ENCODE measurements around the gene AGAP1. TPM values are rescaled to one million over a fixed set of nuclear protein-coding genes. Genes with fewer than 3 reads are reported as not detected.

The AGAP1 gene
- total and polyA plus RNA-seq, 11 donors, result 5.9 to 21.6 (median 18.9) TPM

DNA sequence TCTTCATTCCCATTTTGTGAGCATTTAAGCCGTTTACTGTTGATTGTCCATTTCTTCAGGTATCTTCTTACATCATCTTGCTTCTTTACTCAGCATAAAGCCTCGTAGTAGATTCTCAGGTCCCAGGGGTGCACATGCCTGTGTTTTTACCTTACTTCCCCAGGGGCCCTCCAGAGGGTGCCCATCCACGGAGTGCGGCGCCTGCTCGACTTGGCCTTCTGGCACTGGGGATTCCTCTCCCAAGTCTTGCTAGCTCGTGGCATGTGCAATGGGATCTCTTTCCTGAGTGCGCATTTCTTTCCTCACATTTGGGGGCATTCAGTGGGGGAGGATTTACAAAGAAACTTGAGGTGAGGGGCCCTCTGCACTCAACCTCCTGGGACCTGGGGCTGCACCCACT, 148.1 kb downstream of the AGAP1 start:
- H3K9me3 ChIP-seq, result no peaks in the 10 kb centered on the region
- DNase-seq (no peak), ATAC-seq (no peak)
- peaks cover 7 to 68% (median 39%) of the 10 kb centered on the region in 12 donors for H3K4me1 ChIP-seq
- no peak overlapping the region for H3K4me3 ChIP-seq
- no peaks in the 10 kb centered on the region for H3K27me3 ChIP-seq
- TF ChIP-seq, protein P1, sequence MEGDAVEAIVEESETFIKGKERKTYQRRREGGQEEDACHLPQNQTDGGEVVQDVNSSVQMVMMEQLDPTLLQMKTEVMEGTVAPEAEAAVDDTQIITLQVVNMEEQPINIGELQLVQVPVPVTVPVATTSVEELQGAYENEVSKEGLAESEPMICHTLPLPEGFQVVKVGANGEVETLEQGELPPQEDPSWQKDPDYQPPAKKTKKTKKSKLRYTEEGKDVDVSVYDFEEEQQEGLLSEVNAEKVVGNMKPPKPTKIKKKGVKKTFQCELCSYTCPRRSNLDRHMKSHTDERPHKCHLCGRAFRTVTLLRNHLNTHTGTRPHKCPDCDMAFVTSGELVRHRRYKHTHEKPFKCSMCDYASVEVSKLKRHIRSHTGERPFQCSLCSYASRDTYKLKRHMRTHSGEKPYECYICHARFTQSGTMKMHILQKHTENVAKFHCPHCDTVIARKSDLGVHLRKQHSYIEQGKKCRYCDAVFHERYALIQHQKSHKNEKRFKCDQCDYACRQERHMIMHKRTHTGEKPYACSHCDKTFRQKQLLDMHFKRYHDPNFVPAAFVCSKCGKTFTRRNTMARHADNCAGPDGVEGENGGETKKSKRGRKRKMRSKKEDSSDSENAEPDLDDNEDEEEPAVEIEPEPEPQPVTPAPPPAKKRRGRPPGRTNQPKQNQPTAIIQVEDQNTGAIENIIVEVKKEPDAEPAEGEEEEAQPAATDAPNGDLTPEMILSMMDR (IDR thresholded peaks at IDR 0.05), result no peak
- no peak for TF ChIP-seq POLR2A (IDR thresholded peaks at IDR 0.05)
- no peaks in the 10 kb centered on the region for H3K36me3 ChIP-seq
- WGBS, 4 donors, result 77 to 84% (median 79%) methylated on average over 8 of the region's 8 CpGs
- peak overlapping the region in 9 of 12 donors; percentile 4 to 89 (median 71) for H3K27ac ChIP-seq
- intact Hi-C loops (cut with DNase I), result loop anchor here in 1 of 10 donors (5.0 kb wide), 1 partner anchor 35 kb away; no protein-coding TSS in a partner anchor

DNA sequence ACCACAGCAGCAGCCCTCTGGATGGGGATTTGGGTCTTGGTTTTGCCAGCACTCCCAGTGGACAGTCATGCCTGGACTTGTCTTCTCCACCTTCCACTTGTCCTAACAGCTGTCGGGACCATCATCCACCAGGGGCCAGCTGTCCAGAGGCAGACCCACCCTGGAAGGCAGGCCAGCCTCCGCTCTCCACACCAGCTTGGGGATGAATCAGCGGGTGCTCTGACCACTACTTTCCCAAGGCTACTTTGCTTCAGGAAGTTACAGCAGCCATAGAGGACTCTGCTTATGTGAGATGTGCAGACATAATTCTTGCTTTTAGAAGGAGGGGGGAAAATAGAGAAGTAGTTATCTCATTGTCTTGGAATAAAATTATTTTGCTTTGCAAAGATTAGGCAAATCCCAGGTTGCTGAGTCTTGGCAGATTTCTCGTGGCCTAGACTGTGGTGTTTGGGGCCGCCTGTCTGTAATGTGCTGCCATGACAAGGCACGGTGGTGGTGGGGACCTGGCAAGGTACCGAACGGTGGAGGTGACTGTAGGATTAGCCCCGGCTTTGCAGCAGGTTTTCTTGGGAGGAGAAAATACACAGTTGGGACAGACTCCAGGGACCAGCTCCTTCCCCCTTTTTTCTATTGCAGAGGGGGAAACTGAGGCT, 148.7 kb downstream of the AGAP1 start:
- peaks cover 7 to 69% (median 42%) of the 10 kb centered on the region in 12 donors for H3K4me1 ChIP-seq
- H3K4me3 ChIP-seq, result no peak overlapping the region
- no peaks in the 10 kb centered on the region for H3K27me3 ChIP-seq
- WGBS, 4 donors, result 74 to 83% (median 79%) methylated on average over 8 to 9 of the region's 9 CpGs
- ATAC-seq (peak in 3 of 4 donors; percentile 46 to 80 (median 61)), DNase-seq (peak in 3 of 5 donors; percentile 32 to 80 (median 70))
- TF ChIP-seq, protein P1 (IDR thresholded peaks at IDR 0.05), result peak in 10 of 12 donors; percentile 9 to 51 (median 32)
- TF ChIP-seq POLR2A (IDR thresholded peaks at IDR 0.05), result no peak
- no peaks in the 10 kb centered on the region for H3K9me3 ChIP-seq
- no peaks in the 10 kb centered on the region for H3K36me3 ChIP-seq
- peak overlapping the region in 9 of 12 donors; percentile 4 to 89 (median 71) for H3K27ac ChIP-seq
- intact Hi-C loops (cut with DNase I), result loop anchor here in 1 of 10 donors (5.0 kb wide), 1 partner anchor 35 kb away; no protein-coding TSS in a partner anchor

DNA sequence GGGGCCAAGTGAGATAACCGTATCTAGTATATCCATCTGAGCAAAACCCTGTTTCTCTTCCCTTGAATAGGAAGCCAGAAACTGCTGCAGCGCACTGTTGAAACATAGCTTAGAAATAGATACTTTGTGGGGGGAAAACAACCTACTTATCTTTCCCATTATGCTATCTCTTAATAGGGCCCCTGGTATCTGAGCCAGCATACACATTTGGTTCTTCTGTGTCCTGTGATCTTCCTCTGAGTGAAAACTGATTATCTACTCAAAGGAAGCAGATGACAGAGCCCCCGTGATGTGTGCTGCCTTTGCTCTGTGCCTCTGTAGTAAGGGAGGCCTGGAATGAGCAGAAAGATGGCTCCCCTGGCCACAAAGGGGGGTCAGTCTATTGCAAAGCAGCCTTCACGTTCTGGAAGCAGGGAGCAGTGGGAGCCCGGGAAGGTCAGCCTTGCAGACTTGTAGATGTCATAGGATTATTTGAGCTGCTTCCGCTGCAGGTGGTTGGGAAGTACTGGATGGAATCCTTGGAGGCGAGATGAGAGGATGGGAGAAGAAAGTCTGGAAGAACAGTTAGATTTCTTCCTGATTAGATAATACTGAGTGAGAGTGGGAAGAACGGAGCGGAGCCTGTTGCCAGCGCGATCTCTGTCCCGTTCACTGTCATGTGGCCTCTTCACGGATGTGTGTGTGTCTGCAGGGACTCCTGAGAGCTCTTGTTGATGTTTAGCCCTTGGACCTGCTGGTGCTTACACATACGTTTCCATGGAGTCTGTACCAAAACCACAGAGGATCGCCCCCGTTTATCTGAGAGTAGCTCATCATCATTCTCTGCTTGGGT, 150.1 kb downstream of the AGAP1 start:
- intact Hi-C loops (cut with DNase I), result loop anchor here in 1 of 10 donors (5.0 kb wide), 1 partner anchor 37 kb away; no protein-coding TSS in a partner anchor
- DNase-seq, result no peak
- peaks cover 7 to 69% (median 48%) of the 10 kb centered on the region in 12 donors for H3K4me1 ChIP-seq
- no peaks in the 10 kb centered on the region for H3K27me3 ChIP-seq
- no peaks in the 10 kb centered on the region for H3K36me3 ChIP-seq
- H3K27ac ChIP-seq, result peak overlapping the region in 4 of 12 donors; percentile 33 to 59 (median 39)
- H3K9me3 ChIP-seq, result no peaks in the 10 kb centered on the region
- TF ChIP-seq POLR2A (IDR thresholded peaks at IDR 0.05), result no peak
- TF ChIP-seq, protein P1 (IDR thresholded peaks at IDR 0.05), result no peak
- H3K4me3 ChIP-seq, result no peak overlapping the region
- peak in 1 of 4 donors; percentile 10 for ATAC-seq
- 59 to 71% (median 66%) methylated on average over 16 of the region's 16 CpGs for WGBS, 4 donors

DNA sequence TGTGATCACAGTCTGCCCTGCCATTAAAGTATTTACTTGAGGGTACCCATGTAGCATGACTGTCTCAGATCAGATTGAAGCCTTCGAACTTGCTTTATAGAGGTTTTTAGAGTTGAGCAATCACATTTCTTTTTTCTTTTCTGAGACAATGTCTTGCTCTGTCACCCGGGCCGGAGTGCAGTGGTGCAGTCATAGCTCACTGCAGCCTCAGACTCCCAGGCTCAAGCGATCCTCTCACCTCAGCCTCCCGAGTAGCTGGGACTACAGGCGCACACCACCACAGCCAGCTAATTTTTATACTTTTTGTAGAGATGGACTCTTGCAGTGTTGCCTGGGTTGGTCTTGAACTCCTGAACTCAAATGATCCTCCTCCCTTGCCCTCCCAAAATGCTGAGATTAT, 153.4 kb downstream of the AGAP1 start:
- Histone ChIP-seq H3K9me3 (no peaks in the 10 kb centered on the region), H3K27ac (no peak overlapping the region), H3K4me1 (peaks cover 0 to 47% (median 19%) of the 10 kb centered on the region in 12 donors), H3K27me3 (no peaks in the 10 kb centered on the region), H3K36me3 (no peaks in the 10 kb centered on the region), H3K4me3 (no peak overlapping the region)
- DNase-seq, result no peak
- no peak for ATAC-seq
- intact Hi-C loops (cut with DNase I), result no loop called here
- WGBS, 4 donors, result 96 to 99% (median 97%) methylated on average over 6 of the region's 6 CpGs
- TF ChIP-seq, protein P1 (IDR thresholded peaks at IDR 0.05), result no peak
- no peak for TF ChIP-seq POLR2A (IDR thresholded peaks at IDR 0.05)

Data from heart left ventricle (tissue), 16 donors.